Measurements from ENCODE around the gene COA7.

- TF ChIP-seq, protein P1, sequence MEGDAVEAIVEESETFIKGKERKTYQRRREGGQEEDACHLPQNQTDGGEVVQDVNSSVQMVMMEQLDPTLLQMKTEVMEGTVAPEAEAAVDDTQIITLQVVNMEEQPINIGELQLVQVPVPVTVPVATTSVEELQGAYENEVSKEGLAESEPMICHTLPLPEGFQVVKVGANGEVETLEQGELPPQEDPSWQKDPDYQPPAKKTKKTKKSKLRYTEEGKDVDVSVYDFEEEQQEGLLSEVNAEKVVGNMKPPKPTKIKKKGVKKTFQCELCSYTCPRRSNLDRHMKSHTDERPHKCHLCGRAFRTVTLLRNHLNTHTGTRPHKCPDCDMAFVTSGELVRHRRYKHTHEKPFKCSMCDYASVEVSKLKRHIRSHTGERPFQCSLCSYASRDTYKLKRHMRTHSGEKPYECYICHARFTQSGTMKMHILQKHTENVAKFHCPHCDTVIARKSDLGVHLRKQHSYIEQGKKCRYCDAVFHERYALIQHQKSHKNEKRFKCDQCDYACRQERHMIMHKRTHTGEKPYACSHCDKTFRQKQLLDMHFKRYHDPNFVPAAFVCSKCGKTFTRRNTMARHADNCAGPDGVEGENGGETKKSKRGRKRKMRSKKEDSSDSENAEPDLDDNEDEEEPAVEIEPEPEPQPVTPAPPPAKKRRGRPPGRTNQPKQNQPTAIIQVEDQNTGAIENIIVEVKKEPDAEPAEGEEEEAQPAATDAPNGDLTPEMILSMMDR (IDR thresholded peaks at IDR 0.05; ENCODE audit: low read depth, low read length, missing input control): no peak
- TF ChIP-seq, protein P2, sequence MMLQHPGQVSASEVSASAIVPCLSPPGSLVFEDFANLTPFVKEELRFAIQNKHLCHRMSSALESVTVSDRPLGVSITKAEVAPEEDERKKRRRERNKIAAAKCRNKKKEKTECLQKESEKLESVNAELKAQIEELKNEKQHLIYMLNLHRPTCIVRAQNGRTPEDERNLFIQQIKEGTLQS (IDR thresholded peaks at IDR 0.05): no peak
These were observed 60.2 kb downstream of the COA7 start for GRCh38 chr1:52637946-52638345.
